Embryonic facial prominence (tissue), 1 donor: ENCODE measurements around the gene GRID1.

ENCODE experiments used
- DNase-seq: peaks from one replicate; pipeline ENCODE4 v3.0.0-alpha.2; 2016; ENCODE audit errors: extremely low spot score

GRID1 gene

DNA sequence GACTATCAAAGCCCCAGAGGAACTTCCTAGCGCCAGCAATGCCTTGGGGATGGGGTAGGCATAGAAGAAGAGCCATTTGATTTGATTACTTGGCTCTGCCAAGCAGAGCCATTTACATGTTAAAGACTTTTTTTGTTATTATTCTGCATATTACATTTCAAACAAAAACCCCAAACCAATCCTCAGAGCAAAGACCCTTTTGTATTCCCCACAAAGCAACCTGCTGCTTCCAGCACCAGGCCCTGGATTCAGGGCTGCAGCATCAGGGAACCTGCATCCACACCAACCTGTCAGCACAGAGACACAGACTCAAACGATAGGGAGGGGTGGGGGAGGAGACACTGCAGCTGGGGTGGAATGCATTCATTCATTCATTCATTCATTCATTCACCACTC, 73.2 kb downstream of the GRID1 start:
- no peak for DNase-seq

DNA sequence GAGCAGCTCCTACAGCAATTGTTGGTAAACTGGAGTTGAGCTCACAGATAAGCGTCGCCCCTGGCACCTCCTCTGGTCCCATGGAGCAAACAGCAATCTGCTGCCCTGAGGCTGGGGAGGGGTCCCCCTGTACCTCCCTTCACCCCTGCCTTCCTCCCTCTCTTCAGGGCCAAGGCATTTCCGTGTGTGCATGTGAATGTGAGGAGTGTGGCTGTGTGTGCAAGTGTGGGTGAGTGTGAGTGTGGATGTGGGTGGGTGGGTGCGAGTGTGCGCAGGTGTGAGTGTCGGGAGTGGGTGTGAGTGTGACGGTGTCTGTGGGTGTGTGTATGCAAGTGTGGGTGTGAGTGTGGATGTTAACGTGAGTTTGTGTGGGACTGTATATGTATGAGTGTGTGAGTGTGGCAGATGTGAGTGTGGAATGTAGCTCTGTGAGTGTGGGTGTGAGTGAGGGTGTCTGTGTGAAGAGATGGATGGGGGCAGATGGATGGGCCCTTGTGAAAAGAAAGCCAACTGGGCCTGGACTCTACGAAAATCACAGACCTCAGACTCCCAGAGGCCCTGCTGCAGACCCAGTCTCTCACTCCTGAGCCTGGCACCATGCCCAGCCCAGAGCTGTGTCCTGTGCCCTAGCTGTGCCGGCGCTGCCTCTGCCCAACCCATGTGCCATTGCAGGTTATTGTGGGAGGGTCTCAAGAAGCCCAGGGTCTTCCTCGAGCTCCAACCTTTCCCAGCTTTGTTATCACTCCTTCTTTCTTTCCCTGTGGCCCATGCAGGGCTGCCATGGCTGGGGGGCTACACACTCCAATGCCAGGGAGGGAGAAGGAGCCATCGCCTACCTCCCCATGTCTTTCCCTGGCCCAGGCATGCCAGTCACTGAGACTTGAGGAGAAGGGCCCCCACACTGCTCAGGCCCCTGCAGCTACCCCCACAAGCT, 73.9 kb downstream of the GRID1 start:
- no peak for DNase-seq

DNA sequence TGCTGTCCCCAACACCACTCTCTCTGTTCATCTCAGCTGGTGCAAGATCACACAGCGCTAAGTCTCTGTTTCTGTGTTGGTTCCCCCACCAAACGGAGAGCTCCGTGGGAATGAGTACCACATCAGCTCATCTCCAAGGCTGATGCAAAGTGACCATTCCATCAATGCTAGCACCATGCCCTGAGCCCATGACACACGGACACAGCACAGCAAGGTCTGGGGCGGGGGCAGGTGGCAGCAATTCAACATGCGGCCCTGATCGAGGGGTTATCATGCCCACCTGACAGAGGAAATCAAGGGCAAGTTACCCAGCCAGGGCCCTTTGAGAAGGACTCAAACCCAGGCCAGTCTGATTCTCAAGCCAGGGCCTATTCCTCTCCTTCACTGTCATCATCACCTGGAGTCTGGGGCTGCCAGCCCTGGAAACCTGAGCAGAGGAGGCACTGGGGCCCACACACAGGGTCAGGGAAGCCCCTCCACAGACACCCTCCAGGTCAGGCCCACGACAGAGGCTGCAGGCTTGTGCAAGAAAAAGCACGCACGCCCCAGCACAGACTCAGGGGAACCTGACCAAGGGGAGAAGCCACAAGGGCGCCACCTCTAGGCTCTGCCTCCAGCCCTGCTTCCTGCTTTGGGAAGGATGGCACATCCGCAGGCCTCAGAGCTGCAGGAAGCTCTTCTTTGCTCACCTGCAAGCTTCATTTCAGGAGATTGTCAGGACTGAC, 74.8 kb downstream of the GRID1 start:
- DNase-seq, result no peak

DNA sequence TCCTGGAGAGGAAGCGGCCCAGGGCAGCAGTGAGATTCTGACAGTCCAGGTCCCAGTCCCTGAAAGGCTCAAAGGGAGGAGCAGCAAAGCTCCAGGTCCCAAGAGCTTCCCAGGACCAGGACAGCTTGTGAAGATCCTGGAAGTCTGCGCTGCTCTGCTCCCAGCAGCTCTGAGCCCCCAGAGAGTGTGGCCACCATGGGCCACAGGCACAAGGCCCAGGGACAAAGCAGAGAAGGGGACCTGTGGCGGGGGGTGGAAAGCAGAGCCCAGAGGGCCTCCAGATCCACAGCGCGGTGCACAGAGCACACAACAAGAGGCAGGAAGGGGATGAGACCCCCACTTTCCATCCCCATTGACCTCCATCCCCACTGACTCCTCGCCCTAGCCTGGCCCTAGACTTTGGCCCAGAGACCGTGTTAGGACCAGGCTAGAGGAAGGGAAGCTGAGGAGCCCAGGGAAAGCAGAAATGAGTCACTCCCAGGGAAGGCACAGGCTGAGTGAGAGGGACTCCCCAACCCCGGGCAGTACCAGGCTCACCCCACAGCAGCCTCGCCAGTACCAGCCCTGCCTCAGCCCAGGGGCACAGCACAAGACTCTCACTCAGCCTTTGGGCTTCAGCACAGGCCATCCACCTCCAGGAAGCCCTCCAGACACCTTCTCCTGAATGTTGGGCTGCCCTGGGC, 75.5 kb downstream of the GRID1 start:
- no peak for DNase-seq

DNA sequence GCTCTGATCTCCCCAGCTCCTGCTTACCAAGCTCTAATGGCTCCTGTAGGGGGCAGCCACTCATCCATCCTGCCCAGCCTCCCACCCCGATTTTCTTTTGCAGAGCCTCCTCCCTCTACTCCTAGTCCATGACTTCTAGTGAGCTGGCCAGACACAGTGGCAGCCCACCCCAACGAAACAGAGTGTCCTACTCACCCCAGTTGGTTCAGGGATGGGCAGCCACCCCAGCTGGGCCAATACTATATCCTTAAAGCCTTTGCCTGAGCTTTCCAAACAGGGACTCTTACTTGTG, 77.1 kb downstream of the GRID1 start:
- DNase-seq, result no peak

DNA sequence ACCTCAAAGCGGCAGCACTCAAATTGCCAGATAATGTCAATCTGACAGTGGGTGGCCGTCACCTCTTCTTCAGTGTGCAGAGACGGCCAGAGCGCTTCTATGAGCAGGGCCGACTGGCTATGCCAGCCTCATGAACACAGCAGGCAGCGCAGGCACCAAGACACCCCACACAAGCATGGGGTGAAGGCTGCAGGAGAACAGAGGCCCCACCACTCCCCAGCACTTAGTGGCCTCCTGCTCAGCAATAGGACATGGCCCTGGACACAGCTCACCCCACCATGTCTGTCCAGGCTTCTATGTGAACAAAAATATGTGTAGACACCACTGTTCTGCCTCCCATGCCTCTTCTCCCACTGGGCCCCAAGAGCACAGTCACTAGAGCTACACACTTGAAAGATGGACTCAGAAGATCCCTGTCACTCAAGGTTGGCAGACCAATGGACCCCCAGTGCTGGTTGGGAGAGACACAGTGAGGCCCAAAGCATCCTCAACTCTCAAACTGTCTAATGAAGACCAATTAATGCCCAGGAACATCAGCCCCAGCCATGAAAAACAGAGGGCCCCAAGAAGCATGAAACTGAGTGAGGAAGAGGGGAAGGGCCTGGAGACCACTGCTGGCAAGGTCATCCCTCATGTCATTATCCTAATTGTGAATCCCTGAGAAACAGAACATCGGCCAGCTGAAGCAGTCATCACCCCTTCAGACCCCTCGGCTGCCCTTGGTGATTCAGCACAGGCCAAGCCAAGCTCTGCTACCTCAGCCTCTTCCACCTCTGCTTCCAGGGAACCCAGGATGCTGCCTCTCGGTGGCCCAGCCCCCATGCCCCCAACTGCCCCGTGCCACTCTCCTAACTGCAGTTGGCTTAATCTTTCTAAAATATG, 77.7 kb downstream of the GRID1 start:
- DNase-seq, result no peak

DNA sequence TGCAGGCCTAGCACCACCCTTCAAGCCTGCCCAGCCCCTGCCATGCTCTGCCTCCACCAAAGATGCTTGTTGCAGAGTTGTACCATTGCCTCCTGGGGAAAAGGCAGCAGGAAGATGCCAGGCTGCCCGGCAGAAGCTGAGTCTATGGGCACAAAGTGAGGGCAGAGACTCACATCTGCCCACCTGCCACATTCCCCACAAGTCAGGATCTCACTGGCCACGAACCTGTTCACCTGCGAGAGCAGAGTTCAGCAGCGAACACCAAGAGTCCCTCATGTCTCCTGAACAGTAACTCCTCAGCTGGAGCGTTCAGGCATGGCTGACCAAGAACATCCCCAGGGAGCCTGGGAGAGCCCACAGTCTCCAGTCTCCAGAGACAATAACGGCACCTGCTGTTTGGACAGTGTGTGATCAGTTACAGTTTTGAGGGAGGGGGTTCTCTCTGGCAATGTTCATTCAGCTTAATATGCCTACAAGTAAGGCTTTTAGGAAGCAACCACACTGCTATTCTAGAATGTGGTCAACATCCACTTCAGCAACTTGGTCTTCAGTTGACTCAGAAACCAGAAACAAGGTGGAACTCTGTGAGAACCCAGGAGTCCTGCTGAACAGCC, 78.5 kb downstream of the GRID1 start:
- no peak for DNase-seq

DNA sequence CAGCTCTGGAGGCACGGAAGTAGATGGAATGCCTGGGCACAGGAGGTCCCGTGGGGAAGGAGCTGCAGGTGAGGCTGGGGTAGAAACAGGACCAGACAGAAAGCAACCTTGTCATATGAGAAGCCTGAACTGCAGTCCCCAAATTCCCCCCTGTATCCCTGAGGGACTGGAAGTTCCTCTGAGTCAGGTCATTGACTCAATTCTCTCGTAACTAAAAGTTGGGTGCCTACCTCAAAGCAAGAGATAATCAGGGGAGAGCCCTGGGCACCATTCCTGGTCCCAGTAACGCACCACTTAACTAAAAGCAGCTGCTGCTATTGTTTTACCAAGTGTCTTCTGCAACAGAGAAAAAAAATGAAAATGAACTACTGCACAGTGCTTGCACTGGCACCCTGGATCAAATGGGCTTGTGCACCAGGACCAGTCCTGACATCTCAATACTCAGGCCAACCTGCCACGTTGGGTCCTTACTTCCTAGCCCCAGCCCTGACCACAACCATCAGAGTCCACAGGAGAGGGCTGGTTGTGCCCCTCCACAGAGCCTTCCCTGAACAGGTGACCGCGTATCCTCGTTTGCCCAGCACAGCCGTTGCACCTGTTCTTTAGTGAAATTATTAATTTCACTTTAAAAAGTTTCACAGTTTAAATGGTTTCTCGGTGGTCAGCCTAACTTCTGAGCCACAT, 79.3 kb downstream of the GRID1 start:
- no peak for DNase-seq

DNA sequence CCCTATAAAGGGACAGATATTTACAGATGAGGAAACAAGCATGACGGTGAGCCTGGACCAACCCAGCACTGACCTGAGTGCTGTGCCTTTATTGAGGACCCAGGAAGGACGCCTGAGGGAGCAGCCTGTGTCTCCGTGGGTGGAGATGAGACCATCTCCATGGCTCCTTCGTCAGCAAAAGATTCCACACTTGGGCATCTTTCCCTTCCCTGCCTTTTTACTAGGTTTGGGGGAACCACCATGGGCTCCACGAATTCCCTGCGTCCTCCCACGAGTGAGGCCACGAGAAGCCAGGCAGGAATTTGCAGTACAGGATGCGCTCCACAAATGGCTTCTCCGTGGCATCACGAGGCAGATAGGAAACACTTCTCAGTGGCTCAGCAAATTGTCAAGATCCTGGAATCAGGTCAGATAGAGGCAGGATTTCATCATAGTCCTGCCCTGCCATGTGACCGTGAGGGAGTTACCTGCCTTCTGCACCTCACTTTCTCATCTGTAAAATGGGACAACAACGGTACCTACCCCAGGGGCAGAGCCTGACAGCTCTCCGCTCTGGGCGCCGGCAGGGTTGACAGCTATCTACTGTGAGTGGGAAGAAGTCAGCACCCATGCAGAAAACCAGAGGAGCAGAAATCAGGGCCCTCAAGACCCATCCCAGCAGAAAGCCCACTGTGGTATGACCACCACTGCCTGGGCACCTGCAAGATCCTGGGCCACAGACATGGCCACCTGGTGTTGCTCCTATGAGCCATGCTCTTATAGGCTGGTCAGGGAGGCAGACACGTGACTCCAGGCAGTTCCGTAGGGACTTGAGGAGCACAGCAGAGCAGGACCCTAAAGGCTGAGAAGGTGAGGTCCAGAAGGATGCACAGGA, 80.1 kb downstream of the GRID1 start:
- DNase-seq, result no peak

DNA sequence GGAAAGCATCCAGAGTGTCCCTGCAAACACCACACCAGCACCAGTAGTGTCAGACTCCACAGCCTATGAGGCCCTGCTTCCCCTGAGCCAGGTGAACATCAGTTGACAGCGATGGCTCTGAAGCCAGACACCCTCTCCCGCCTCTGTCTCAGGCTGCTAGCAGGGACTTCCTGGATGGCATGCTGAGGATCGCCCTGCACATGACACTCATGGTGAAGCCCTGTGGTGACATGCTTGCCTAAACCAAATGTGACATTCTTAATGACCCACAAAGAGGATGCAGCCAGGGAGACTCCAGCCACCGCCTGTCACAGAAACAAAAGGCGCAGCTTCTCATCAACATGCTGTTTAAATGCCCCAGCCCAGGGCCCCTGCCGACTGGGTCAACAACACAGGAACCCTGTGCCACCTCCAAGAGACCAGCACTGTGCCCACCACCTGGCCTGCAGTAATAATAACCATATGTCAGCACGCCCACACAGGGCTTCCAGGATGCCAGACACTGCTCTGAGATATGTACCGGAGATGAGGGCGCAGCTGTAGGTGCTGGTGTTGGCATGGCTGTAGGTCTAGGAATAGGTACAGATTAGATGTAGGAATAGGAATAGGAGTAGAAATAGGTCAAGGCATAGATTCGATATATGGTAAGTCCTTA, 81.3 kb downstream of the GRID1 start:
- DNase-seq, result no peak

DNA sequence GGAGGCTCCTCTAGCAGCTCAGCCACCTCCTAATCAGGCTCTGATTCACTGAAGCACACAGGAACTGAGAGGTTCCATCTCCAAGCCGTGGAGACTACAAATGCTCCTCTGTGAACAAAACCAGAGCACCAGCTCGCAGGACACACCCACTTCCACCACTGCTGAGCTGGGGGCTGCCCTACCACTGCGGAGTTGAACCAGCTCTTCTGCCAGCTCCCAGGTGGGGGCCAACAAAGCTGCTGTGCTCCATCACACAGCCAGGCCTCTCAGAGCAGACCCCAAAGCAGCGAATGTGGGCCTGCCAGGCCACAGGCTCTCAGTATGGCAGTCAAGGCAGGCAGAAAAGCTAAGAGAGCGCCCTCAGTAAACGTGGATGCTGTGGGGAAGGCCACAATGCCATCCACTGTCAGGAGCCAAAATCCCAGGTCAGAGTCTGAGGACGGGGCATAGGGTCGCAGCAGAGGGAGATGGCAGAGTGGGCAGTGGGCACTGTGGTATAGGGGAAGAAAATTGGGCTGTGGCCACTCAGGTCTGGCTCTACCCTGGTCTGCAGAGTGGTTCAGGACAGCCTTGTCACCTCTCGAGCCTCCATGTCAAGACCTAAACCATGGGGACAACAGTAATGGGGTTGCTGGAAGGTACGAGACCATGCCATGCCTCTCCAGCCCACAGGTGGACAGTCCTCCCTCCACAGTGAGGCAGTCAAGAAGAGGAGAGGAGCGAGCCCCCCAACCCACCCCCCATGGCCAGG, 82.1 kb downstream of the GRID1 start:
- DNase-seq, result no peak

DNA sequence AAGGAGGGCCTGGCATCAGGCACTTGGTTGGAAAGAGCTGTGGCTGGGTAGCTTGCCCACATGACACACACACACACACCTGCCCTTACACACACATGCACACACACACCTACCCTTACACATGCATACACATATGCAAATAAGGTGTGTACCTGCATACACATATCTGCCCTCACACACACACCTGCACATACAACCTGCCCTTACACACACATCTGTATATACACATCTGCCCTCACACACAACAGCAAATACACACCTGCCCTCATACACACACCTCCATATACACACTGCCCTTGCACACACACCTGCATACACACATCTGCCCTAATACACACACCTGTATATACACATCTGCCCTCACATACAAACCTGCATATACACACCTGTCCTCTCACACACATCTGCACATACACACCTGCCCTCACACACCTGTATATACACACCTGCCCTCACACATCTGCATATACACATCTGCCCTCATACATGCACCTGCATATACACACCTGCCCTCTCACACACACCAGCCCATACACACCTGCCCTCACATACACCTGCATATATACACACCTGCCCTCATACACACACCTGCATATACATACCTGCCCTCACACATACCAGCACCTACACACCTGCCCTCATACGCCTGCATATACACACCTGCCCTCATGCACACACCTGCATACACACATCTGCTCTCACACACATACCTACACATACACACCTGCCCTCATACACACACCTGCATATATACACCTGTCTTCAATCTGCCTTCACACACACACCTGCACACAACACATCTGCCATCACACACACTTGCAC, 82.9 kb downstream of the GRID1 start:
- DNase-seq, result no peak

DNA sequence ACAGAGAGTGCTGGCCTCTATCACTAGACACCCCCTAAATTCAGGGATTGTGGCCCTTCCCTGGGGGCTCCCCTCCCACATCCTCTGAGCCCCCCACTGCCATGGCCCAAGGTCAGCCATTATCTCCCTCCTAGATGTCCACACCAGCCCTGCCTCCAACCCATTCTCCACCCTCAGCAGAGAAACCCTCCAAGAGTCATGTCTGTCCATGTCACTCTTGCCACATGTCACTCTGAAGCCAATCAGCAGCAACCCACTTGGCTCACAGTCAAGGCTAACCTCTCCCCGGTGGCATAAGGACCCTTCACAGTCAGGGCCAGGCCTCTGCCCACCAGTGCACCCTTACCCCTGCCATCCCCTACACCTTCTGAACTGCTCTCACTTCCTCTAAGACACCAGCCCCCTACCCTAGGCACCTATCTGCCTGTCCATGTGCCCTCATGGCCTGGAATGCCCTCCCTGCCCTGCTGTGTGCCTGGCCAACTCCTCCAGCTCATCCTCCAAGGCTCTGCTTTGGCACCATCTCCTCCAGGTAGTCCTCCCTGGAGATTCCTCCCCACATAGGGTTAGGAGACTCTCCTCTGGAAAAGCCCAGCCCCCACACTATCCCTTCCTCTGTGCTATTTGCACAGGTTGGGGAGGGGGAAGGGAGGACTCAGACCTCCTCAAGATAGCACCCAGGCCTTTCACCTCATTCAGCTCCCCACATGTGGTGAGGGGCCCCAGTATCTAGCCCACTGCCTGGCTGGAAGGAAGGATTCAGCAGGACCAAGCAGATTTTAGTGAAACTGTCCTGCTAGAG, 83.7 kb downstream of the GRID1 start:
- no peak for DNase-seq

DNA sequence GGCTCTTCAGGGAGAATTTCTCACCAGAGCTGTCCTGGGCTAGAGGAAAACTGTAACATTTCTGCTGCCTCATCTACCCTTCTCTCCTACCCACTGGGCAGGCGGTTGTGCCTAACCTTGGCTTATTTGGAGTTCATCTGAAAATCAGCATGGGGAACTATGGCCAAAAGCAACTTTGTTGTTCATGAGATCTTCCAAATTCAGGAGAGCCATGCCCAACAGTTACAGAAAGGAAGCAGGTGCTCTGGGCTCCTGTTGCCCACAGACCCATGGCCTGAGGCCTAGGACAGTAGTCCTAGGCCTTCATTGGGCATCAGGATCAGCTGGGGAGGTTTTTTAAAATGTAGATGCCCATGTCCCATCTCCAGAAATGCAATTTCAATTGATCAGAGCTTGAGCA, 85.2 kb downstream of the GRID1 start:
- DNase-seq, result no peak

DNA sequence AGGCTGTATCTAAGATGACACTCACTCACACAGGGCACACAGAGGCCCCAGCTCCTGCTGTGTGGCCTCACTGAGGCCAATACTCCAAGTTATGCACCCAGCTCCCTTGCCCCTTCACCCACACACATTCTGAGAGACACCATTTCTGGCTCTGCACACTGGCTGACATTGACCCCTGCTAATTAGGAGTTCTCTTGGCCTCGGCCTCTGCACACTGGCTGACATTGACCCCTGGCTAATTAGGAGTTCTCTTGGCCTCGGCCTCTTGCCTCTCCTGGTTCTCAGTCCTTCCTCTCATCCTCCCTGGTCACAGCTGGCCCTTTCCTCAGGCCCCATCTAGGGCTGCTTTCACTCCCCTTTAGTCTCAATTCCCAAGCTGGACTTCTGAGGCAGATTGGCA, 97.3 kb downstream of the GRID1 start:
- DNase-seq, result no peak

DNA sequence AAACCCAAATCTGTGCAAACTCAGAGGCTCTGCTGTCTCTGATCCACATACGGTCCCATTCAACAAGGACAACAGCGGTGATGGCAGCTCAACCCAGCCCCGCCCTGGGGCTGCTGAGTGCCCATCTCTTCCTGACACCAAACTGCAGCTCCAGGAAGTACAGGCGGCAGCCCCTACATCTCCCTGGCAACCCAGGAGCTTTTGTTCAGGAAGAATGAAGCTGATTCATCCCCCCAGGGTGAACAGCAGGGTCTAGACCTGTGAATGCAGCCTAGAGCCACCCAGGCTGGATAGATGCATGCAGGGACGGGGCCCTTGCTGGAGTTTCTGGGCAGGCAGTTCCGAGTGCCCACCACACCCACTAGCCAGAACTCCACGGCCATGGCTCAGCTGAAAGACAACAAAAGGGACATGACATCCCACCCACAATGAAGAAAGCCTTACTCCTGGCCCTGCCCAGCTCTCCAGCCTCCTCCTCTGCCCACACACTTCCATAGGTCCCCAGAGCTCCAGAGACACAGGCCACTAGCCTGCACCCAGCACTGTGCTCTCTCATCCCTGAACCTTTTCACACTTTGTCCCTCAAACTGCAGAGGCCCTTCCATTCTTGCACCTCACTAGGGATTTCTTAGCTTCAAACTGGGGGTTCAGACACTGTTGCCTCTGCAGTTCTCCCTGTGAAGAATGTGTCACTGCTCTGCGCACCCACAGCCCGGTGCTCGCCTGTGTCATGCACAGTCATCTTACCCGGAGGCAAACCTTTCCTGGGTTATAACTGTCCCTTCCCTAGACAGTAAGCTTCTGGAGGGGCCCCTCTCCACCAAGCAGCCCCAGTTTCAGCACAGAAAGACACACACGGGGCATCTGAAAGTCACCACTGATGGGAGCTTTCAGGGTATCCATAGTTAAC, 99.1 kb downstream of the GRID1 start:
- DNase-seq, result no peak
